GM18868 (cell line): ENCODE results near the gene ECE1.

Source experiments
- ATAC-seq: cut with Tn5 transposase; IDR thresholded peaks from one replicate; pipeline ENCODE4 v1.9.1; 2021; ENCODE audit warnings: mild to moderate bottlenecking, moderate library complexity; ENCODE audit not compliant: unreplicated experiment

ECE1 gene

GRCh38 chr1:21325731-21326387 lies 35.6 kb upstream of the ECE1 start:
- ATAC-seq = no peak

DNA sequence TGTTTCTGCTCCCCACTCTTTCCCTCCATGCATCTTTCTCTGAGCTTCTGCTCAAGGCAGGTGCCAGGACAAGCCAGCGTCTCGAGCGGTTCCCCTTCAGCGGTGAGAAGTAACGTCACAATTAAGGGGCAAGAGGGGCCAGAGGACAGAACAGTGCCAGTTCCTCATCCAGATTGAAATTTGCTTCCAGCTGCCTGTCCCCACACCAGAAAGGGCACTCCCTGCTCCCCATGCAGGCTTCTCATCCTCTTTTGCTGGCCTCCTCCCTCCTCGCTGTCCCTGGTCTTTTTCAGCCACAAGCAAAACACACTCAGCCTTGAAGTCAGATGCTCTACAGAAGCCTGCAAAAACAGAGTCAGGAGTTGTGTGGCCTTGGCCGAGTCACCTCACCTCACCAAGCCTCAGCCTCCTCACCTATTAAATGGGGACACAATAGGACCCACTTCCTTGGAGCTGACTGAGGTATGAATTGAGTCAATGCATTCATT lies 35.0 kb upstream of the ECE1 start:
- no peak for ATAC-seq

GRCh38 chr1:21324368-21325141 lies 34.3 kb upstream of the ECE1 start:
- peak; percentile 42 for ATAC-seq

- no peak for ATAC-seq
Measured at GRCh38 chr1:21323091-21323490, 32.8 kb upstream of the ECE1 start.

GRCh38 chr1:21322681-21323016 lies 32.4 kb upstream of the ECE1 start:
- ATAC-seq = no peak

- ATAC-seq = no peak
Measured at GRCh38 chr1:21321963-21322680, 31.9 kb upstream of the ECE1 start.

DNA sequence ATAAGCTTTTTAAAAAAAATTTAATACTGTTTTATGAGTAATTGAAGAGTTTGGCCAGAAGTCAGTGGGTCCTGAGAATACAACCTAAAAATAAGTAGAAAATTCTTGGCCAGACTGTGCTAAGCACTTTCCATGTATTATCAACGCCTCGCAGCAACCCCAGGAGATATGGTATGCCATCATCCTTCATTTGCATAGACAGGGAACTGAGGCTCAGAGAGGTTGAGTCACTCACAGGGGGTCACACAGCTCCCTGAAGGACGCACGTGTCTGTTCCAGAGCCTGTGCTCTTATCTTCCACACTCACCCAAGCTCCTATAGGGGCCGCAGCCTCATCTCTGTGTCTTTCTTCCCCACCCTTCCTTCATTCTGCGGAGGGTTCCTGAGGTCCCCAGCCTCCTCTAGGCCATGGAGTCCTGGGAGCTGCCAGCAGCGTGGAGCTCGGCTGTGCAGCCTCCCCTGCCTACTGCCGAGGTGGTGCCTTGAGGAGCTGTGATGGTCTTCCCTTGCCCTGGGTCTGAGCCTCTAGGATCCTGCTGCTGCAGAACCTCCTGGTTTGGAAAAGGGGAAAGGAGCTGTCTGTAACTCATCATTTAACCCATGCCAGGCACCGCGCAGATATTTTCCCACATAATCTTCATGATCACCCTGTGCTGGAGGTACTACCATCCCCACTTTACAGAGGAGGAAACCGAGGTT lies 30.3 kb upstream of the ECE1 start:
- ATAC-seq = no peak

- no peak for ATAC-seq
Measured at GRCh38 chr1:21319447-21320407, 29.5 kb upstream of the ECE1 start.

DNA sequence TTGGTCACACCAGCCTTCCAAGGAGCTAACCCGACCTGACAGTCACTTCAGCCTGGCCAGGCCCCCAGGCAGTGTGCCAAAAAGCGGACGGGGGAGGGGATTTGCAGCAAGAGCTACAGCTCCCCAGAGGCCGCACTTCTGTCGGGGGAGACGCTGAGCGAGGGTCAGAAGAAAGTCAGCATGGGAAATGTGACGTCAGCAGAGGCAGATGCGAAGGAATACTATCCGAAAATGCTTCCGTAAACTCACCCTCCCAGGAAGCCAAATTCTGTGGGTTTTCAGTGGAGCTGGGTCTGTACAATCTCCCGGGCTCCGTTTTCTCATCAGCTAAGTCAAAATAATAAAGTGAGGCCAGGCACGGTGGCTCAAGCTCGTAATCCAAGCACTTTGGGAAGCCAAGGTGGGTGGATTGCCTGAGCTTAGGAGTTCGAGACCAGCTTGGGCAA lies 28.5 kb upstream of the ECE1 start:
- no peak for ATAC-seq

GRCh38 chr1:21318057-21318713 lies 27.9 kb upstream of the ECE1 start:
- ATAC-seq = no peak

- no peak for ATAC-seq
Measured at GRCh38 chr1:21317690-21318043, 27.4 kb upstream of the ECE1 start.

DNA sequence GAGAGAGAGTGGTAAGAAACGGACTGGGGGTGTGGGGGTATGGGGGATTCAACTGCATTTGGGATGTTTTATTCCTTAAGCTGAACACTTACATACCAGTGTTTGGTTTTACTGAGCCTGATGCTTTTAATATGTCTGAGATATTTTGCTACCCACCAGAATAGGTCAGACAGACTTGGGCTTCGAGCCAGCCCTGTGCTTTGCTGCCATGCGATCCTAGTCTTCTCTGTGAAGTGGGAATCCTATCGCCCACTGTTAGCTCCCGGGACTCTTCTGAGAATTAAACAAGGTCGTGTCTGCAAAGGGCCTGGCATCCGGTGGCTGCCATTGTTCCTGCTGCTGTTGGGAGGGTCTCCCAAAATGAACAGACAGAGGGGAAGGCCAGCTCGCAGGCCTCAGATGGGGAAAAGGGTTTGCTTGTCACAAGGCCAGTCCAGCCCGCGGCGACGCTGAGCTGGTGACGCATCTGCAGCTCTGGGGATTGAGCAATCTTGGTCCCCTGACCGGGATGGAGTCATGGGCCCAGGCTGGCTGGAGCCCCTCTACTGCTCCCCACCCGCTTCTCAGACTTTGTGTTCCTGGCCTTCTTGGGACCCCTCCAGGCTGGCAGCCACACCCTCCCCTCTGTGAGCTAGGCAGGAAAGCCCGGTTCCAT lies 26.9 kb upstream of the ECE1 start:
- no peak for ATAC-seq

GRCh38 chr1:21314743-21315396 lies 24.6 kb upstream of the ECE1 start:
- ATAC-seq = no peak

- no peak for ATAC-seq
Measured at GRCh38 chr1:21313886-21314721, 23.8 kb upstream of the ECE1 start.

DNA sequence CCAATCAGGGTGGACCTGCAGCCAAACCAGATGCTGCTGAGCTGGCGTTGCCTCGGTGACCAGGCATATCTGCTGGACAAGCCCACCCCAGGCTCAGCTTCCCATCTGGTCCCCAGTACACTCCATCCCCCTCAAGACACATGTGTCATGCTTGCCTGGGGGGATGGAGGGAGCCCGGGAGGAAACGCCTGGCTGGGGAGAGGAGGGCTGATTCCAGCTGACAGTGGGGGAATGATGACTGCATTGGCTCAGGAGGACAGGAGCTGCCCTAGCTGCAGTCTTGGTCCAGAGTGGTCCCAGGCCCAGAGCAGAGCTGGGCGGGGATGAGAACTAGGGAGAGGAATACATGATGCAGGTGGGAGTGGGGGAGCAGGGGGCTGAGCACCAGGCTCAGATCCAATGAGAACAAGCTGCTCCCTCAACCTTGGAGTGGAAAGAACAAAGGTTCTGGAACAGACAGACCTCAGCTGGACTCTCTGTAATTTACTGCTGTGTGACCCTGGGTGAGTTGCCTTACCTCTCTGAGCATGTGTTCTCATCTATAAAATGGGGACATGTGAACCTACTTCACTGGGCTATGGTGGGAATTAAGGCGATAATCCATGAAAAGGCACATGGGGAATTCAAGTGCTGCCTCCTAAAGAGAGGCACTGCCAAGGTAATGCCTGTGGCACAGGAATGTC lies 23.1 kb upstream of the ECE1 start:
- ATAC-seq = no peak

GRCh38 chr1:21312407-21312992 lies 22.2 kb upstream of the ECE1 start:
- ATAC-seq = no peak

DNA sequence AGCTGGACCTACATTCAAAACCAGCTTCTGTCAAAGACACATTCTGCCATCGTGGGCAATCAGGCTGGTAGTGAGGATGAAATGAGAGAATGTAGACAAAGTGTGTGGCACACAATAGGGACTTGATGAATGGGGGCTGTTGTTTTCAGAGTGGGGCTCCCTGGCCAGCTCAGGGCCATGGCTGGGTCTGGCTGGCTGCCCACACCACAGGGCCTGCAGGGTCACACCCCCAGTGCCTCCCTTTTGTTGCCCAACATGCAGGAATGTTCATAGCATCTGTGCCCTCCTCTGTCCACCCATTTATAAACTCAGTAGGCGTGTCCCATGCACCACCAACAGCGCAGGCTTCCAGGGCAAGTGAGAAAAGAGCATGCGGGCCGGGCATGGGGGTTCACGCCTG lies 20.8 kb upstream of the ECE1 start:
- ATAC-seq = no peak
